Measurements from ENCODE around the gene BICD1.
"Not testable (repeated sequence)": the region's sequence is repeated elsewhere in the genome, so short reads cannot be mapped to it uniquely, and the experiment has no call there.

Gene BICD1

GRCh38 chr12:32106517-32107358 is at the start of gene BICD1:
TSS of gene BICD1 (plus strand) at chr12:32106847. CDS start at chr12:32107332, 485 bp downstream.
- peak; percentile 50 for DNase-seq (ENCODE audit: low read depth)

GRCh38 chr12:32061033-32061432 is 45.6 kb upstream of the BICD1 start:
- DNase-seq (ENCODE audit: low read depth) = no peak

DNA sequence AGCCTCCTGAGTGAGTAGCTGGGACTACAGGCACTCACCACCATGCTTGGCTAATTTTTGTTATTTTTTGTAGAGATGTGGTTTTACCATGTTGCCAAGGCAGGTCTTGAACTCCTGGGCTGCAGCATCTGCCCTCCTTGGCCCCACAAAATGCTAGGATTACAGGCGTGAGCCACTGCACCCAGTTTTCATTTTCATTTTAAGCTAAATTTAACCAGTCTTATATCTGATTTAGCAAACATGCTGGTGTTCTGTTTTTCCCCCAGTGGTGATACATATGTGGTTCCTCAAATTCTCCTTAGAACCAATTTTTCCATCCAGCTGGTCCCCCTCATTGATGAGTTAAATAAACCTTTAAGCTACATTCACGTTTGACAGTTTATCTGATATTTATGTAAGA is 43.8 kb upstream of the BICD1 start:
- DNase-seq (ENCODE audit: low read depth) = no peak

DNA sequence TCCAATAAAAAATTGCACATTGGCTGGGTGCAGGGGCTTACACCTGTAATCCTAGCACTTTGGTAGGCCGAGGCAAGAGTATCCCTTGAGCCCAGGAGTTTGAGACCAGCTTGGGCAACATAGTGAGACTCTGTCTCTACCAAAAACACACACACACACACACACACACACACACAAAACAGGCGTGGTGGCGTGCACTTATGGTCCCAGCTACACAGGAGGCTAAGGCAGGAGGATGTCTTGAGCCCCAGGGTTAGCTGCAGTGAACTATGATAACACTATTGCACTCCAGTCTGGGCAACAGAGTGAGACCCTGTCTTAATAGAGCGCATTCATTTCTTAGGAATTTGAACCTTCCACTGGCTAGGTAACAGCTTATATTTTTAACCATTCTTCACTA is 42.9 kb upstream of the BICD1 start:
- no peak for DNase-seq (ENCODE audit: low read depth)

DNA sequence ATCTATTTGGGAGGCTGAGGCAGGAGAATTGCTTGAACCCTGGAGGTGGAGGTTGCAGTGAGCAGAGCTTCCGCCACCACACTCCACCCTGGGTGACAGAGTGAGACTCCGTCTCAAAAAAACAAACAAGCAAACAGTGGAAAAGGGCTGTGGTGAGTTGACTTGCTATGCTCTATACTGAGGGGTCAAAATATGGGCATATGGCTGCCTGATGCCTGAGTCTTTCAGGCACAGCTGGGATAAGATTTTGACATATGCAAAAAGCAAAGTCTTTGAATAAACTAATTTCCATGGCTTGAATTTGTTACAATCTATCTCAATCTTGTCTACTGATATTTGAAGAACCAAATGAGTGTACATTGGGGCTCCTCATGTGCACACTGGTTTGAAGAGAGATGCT is 40.4 kb upstream of the BICD1 start:
- DNase-seq (ENCODE audit: low read depth) = no peak

DNA sequence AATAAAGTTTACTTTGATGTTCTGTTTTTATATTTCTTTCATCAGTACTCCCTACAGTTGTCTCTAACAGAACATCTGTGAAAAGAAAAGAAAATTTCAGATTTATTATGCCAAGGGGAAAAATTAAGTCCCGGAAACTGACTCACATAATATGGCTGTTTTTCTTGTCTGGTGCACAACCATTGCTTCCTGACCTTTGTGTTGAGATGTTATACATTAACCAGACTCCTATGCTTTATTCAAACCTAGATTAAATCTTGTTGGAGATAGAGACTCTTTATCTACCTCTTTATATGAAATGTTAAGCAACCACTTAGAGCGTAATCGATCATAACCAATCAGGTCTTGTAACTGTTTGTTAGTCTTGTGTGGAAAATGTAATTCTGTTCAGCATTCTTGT is 37.6 kb upstream of the BICD1 start:
- no peak for DNase-seq (ENCODE audit: low read depth)

DNA sequence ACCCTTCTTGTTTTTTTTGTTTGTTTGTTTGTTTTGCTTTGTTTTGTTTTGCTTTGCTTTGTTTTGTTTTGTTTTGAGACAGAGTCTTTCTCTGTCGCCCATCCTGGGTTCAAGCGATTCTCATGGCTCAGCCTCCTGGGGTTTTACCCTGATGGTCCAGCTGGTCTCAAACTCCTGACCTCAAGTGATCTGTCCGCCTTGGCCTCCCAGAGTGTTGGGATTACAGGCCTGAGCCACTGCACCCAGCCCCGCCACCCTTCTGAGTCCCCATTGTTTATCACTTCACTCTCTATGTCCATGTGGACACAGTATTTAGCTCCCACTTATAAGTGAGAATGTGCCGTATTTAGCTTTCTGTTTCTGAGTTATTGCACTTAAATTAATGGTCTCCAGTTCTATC is 36.9 kb upstream of the BICD1 start:
- DNase-seq (ENCODE audit: low read depth) = no peak

DNA sequence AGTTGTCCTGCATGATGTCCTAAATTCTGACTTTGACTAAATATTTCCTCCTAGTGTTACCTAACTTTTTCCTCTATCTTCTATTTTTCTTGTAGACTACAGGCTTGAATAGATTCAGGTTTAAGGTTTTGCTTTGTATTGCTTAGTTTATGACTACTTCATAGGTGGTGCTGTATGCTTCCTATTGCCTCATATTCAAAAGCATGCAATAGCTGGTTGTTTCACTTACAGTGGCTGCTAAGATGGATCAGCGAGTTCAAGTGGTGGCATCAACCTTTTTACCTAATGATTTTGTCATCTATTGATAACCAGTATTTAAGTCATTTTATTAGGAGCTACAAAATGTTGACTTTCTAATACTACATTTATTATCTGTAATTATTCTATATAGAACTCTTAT is 36.3 kb upstream of the BICD1 start:
- DNase-seq (ENCODE audit: low read depth) = no peak

DNA sequence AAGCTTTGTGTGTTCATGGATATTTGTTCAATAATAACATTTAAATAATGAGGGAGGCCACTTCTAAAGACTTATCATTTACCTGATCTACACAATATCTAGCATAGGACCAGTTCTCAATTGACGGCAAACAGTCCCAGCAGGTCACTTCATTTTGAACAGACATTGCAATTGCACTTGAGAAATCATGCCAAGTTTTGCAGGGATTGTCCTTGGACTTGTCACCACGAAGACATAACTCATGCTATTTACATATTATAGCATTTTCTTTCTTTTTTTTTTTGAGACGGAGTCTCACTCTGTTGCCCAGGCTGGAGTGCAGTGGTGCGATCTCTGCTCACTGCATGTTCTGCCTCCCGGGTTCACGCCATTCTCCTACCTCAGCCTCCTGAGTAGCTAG is 34.5 kb upstream of the BICD1 start:
- DNase-seq (ENCODE audit: low read depth) = no peak

DNA sequence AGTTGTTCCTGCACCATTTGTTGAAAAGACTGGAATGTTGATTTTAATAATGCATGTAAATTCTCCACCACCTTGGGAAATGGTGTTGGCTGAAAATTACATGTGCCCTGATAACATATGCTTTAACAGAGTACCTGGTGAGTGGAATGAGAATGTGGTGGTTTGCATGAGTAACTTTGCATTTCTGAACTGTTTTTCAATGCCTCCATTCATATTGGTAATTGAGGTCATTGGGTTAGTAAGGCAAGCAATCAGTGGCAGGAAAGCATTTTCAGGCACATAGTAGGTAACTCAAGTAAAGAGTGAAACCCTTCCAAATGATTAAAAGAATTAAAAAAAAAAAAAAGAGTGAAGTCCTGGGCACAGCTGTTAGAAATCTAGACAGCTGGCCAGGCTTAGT is 32.2 kb upstream of the BICD1 start:
- DNase-seq (ENCODE audit: low read depth) = no peak

DNA sequence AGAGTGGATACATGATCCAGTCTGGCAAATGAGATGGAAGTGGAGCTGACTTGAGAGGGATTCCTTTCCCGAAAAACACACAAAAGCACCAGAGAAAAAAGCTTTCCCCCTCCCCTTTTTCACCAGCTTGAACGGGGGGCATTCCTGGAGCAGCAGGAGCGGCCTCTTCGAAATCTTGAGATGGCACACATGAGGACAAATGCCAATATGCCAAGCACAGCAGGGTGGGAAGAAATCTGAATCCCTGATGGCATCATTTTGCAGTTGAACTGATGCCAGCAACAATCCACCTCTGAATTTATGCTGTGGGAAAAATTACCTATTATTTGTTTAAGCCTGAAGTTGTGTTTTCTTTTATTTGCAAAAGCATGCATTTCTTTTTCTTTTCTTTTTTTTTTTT is 29.7 kb upstream of the BICD1 start:
- DNase-seq (ENCODE audit: low read depth) = no peak

DNA sequence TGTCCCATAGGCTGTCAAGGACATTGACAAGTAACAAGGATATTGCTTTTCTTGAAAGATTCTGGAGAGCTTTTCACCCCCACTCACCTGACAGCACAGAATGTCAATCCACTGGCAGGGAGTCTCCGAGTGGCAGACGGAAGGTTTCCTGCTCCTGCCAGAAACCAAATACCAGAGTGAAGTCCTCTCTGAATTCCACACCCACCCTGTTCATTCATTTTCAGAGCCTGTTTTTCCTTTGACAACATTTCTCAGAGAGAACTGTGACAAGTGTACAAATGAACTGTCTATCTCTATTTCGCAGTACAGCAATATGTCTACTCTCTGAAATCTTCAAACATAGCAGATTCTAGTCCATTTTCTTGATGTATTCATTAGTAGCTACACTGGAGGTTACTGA is 26.2 kb upstream of the BICD1 start:
- no peak for DNase-seq (ENCODE audit: low read depth)

DNA sequence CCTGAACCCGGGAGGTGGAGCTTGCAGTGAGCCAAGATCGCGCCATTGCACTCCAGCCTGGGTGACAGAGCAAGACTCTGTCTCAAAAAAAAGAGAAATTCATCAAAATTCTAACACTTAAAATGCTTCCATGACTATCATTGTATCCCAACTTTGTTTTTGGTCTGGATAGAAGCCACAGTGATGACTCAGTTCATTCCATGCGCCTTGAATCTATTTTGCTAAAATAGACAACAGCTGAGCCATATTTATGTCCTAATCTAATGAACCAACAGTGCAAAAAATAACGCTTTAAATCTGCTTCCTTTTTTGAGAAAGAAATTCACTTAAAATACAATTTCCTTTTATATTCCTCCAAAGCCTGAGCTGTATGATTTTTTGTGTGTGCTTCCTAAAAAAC is 23.2 kb upstream of the BICD1 start:
- DNase-seq (ENCODE audit: low read depth) = no peak

GRCh38 chr12:32084017-32084688 is 22.5 kb upstream of the BICD1 start:
- no peak for DNase-seq (ENCODE audit: low read depth)

DNA sequence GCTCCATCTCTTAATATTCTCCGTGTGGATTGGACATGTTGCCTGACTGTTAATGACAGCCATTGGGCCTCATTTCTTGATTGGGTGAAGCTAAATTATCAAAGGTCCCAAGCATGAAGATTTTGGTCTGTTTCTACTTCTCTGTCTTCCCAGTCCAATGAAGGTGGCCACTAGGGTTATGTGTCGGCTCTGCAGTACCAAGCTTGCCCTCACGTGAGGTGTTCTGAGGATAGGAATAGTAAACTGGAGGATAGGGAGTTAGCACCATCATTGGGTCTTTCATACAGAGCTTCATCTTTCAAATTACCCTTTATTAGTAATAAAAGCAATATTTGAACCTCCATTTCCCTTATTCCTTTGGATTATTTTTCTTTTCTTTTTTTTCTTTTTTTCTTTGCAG is 21.9 kb upstream of the BICD1 start:
- DNase-seq (ENCODE audit: low read depth) = no peak

DNA sequence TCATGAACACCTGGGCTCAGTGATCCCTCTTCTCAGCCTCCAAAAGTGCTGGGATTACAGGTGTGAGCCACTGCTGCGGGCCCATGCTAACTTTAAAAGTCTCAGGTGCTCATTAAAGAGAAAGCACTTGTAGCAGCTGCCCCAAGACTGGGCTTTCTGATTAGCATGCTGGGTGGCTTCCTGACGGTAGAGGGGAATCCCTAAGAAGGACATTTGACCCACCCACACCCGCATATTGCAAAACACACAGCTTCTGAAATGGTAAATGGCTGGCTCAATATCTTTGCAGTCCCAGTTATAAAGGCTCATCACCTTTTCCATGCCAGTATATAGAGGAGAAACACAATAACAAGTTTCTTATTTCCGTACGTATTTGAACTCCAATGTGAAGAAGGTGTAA is 19.3 kb upstream of the BICD1 start:
- DNase-seq (ENCODE audit: low read depth) = no peak

- DNase-seq (ENCODE audit: low read depth) = no peak
Measured at GRCh38 chr12:32089156-32089555, 17.5 kb upstream of the BICD1 start.

DNA sequence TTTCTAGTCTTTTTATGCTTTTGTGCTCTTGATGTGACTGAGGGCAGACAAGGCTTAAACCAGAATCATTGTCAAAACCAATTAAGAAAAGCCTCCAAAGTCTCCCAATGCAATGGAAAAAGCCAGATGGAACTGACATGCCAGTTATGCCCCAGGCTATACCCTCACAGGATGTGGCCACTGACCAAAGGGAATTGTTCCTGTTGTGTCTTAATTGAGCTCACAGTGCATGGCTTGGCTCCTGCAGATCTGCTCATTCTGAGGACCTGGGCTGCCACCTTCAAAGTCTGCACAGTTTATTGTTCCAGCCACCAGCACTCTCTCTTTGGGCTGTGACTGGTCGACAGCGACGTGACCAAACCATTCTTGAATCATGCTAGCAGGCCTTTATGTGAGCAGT is 17.1 kb upstream of the BICD1 start:
- no peak for DNase-seq (ENCODE audit: low read depth)

DNA sequence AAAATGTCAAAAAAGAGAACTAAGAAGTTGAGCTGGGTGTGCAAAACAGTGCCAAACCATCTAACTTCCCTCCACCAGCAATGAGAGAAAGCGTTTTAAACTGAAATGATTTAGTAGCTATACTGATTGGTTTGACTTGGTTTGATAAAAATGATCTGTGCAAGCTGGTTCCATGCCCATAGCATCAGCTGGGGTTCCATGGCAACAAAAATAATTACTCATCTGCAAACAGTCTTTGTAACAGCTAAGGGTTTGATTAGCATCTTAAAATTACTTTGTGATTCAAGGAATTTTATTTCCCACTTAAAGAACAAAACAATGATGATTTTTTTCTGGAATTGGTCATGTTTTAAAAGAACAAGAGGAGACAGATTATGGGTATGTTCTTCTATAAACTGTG is 15.0 kb upstream of the BICD1 start:
- no peak for DNase-seq (ENCODE audit: low read depth)

GRCh38 chr12:32098112-32098511 is 8.5 kb upstream of the BICD1 start:
- DNase-seq (ENCODE audit: low read depth) = no peak

- DNase-seq (ENCODE audit: low read depth) = not testable (repeated sequence)
Measured at GRCh38 chr12:32099275-32099674, 7.4 kb upstream of the BICD1 start.

GRCh38 chr12:32100361-32100760 is 6.3 kb upstream of the BICD1 start:
- DNase-seq (ENCODE audit: low read depth) = no peak

DNA sequence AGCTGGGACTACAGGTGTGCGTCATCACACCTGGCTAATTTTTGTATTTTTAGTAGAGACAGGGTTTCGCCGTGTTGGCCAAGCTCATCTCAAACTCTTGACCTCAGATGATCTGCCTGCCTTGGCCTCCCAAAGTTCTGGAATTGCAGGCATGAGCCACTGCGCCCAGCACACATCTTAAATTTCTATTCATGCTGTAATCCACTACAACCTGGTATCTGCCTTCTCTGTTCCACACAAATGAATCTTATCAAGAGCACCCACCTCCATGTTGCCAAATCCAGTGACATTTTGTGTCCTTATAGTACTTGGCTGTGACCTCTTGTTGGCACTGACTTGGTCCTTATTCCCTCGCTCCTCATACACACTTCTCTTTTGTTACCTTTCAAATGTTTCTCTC is 5.8 kb upstream of the BICD1 start:
- DNase-seq (ENCODE audit: low read depth) = no peak

- no peak for DNase-seq (ENCODE audit: low read depth)
Measured at GRCh38 chr12:32102234-32102633, 4.4 kb upstream of the BICD1 start.

All from stimulated activated CD8-positive, alpha-beta memory T cell treated with anti-CD3 and anti-CD28 coated beads, Interleukin-15, amount 100 ng/mL, for 24 hours (primary cell).